GM21619 (cell line): Measurements from ENCODE around the gene CAV1.

Source experiments
- ATAC-seq: cut with Tn5 transposase; IDR thresholded peaks from one replicate; pipeline ENCODE4 v1.9.1; 2021; ENCODE audit not compliant: unreplicated experiment

CAV1 gene

GRCh38 chr7:116554911-116555310 is 30.1 kb downstream of the CAV1 start:
- ATAC-seq: no peak

- ATAC-seq: no peak
These were observed 32.3 kb downstream of the CAV1 start for GRCh38 chr7:116557066-116557585.

GRCh38 chr7:116557901-116558300 is 33.1 kb downstream of the CAV1 start:
- ATAC-seq: no peak

GRCh38 chr7:116560021-116560970 is 35.5 kb downstream of the CAV1 start:
- ATAC-seq: no peak

GRCh38 chr7:116561697-116562483 is 37.1 kb downstream of the CAV1 start:
- ATAC-seq: no peak

- ATAC-seq: no peak
These were observed 37.8 kb downstream of the CAV1 start for GRCh38 chr7:116562529-116563121.

GRCh38 chr7:116565981-116566380 is 41.1 kb downstream of the CAV1 start:
- ATAC-seq: no peak

GRCh38 chr7:116566666-116567065 is 41.8 kb downstream of the CAV1 start:
- ATAC-seq: no peak

GRCh38 chr7:116569737-116570136 is 44.9 kb downstream of the CAV1 start:
- no peak for ATAC-seq

- no peak for ATAC-seq
These were observed 45.5 kb downstream of the CAV1 start for GRCh38 chr7:116570306-116570705.

GRCh38 chr7:116571037-116571436 is 46.2 kb downstream of the CAV1 start:
- no peak for ATAC-seq

GRCh38 chr7:116571552-116571951 is 46.7 kb downstream of the CAV1 start:
- ATAC-seq: no peak

GRCh38 chr7:116572036-116572435 is 47.2 kb downstream of the CAV1 start:
- no peak for ATAC-seq

GRCh38 chr7:116573541-116573940 is 48.7 kb downstream of the CAV1 start:
- no peak for ATAC-seq

GRCh38 chr7:116574025-116574822 is 49.4 kb downstream of the CAV1 start:
- ATAC-seq: peak; percentile 39

- ATAC-seq: no peak
These were observed 51.0 kb downstream of the CAV1 start for GRCh38 chr7:116575853-116576252.

GRCh38 chr7:116576350-116577319 is 51.8 kb downstream of the CAV1 start:
- ATAC-seq: peak; percentile 19

GRCh38 chr7:116577320-116577871 is 52.6 kb downstream of the CAV1 start:
- peak; percentile 81 for ATAC-seq

GRCh38 chr7:116578526-116578925 is 53.7 kb downstream of the CAV1 start:
- no peak for ATAC-seq
